ENCODE results near the gene SPATA6. TPM values are rescaled to one million over a fixed set of nuclear protein-coding genes. Genes with fewer than 3 reads are reported as not detected.

The SPATA6 gene
- total and polyA plus RNA-seq, 2 donors (not counting 3 experiments of a cell fraction or from before 2014, with no cell fraction given) = 0.79 to 4.9 TPM

DNA sequence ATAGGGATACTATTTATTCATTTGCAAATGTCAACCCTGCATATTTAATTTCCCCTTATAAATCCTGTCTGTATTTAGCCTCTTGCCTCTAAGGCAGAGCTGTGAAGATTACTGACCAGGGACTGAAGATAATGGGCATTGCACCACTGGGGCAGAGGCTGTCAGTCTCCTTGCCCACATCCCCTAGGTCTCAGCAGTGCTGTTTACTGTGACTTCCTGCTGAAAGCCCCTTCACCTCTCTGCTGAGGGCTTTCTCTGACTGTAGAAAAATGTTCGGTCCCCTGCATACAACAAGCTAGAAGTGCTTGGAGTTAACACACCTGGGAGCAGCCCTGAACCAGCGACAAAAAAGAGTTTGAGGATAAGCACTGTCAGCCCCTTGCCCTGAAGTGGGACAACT lies 220.7 kb downstream of the SPATA6 start:
- Histone ChIP-seq H3K27me3 (ENCODE audit: control insufficient read depth in 2 of 2, insufficient read depth in 2 of 2, low read length in 2 of 2) (no peaks in the 10 kb centered on the region), H3K36me3 (ENCODE audit: control insufficient read depth in 2 of 2, extremely low read depth in 1 of 2, insufficient read depth in 2 of 2, low read length in 2 of 2) (no peaks in the 10 kb centered on the region), H4K20me1 (replicated peaks; ENCODE audit: control insufficient read depth, extremely low read depth, insufficient read depth, low read length) (no peaks in the 10 kb centered on the region), H3K4me2 (ENCODE audit: insufficient read depth, low read length) (no peak overlapping the region), H3K9ac (replicated peaks; ENCODE audit: extremely low read depth, insufficient read depth, low read length) (no peak overlapping the region), H3K9me1 (replicated peaks; ENCODE audit: control insufficient read depth, extremely low read depth, insufficient read depth, low read length) (no peaks in the 10 kb centered on the region), H3K27ac (ENCODE audit: insufficient read depth, low read depth, low read length) (no peak overlapping the region), H3K4me1 (ENCODE audit: control insufficient read depth, extremely low read depth, insufficient read depth, low read length) (no peaks in the 10 kb centered on the region), H2AFZ (ENCODE audit: low read depth, low read length) (no peak overlapping the region), H3K79me2 (ENCODE audit: control insufficient read depth, insufficient read depth, low read length) (no peaks in the 10 kb centered on the region), H3K4me3 (replicated peaks in 1 of 3; ENCODE audit: insufficient read depth in 1 of 3, low read depth in 1 of 3, low read length in 3 of 3) (no peak overlapping the region), H3K9me3 (replicated peaks; ENCODE audit: control insufficient read depth, insufficient read depth, low read length) (no peaks in the 10 kb centered on the region)
- POLR2A ChIA-PET = no interaction called here
- intact Hi-C loops (cut with micrococcal nuclease) (no loop called here), dilution Hi-C loops (cut with MboI; ENCODE audit: extremely low pct_ligation_motif_present, low sequenced_read_pairs) (no loop called here)
- TF ChIP-seq EZH2 (IDR thresholded peaks at IDR 0.05; ENCODE audit: borderline replicate concordance, low read depth, low read length, severe bottlenecking) = no peak
- TF ChIP-seq GATA2 (IDR thresholded peaks at IDR 0.05; ENCODE audit: insufficient read depth, insufficient read length, low read depth, low read length) = no peak
- no peak for TF ChIP-seq POLR2AphosphoS5 (IDR thresholded peaks at IDR 0.05; ENCODE audit: insufficient read depth, low read depth, low read length)
- no peak for TF ChIP-seq POLR2A (IDR thresholded peaks at IDR 0.05; ENCODE audit: low read depth, low read length)
- TF ChIP-seq MAX (IDR thresholded peaks at IDR 0.05; ENCODE audit: insufficient read depth, insufficient read length) = no peak
- no peak for TF ChIP-seq MYC (IDR thresholded peaks at IDR 0.05; ENCODE audit: low read depth, low read length)
- TF ChIP-seq, protein P1, sequence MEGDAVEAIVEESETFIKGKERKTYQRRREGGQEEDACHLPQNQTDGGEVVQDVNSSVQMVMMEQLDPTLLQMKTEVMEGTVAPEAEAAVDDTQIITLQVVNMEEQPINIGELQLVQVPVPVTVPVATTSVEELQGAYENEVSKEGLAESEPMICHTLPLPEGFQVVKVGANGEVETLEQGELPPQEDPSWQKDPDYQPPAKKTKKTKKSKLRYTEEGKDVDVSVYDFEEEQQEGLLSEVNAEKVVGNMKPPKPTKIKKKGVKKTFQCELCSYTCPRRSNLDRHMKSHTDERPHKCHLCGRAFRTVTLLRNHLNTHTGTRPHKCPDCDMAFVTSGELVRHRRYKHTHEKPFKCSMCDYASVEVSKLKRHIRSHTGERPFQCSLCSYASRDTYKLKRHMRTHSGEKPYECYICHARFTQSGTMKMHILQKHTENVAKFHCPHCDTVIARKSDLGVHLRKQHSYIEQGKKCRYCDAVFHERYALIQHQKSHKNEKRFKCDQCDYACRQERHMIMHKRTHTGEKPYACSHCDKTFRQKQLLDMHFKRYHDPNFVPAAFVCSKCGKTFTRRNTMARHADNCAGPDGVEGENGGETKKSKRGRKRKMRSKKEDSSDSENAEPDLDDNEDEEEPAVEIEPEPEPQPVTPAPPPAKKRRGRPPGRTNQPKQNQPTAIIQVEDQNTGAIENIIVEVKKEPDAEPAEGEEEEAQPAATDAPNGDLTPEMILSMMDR (IDR thresholded peaks at IDR 0.05; ENCODE audit: extremely low read depth in 1 of 2, insufficient read depth in 1 of 2, low read depth in 1 of 2, low read length in 2 of 2) = no peak
- TF ChIP-seq FOS (IDR thresholded peaks at IDR 0.05; ENCODE audit: borderline replicate concordance, insufficient read depth, low read length) = no peak
- TF ChIP-seq JUN (IDR thresholded peaks at IDR 0.05; ENCODE audit: borderline replicate concordance, insufficient read depth, insufficient read length, low read depth) = no peak
- DNase-seq (ENCODE audit: low read depth, low spot score) = no peak
- BruUV-seq (replicated peaks) = no TSS peak
- FAIRE-seq = no peak
- CTCF ChIA-PET = interaction anchor here (1.1 kb wide), 1 partner anchor 15 kb away, joined by 3 read pairs; no protein-coding TSS in a partner anchor
